ENCODE data around the gene FAM193A.

FAM193A gene

GRCh38 chr4:2595952-2596552 is 59.6 kb downstream of the FAM193A start:
- TF ChIP-seq TCF12 (IDR thresholded peaks at IDR 0.05; ENCODE audit: low read depth) (no peak), MAX (IDR thresholded peaks at IDR 0.05) (no peak), TAF1 (IDR thresholded peaks at IDR 0.05; ENCODE audit: low read depth) (no peak), CEBPB (IDR thresholded peaks at IDR 0.05) (no peak), CREB1 (IDR thresholded peaks at IDR 0.05; ENCODE audit: low read depth) (no peak), EP300 (IDR thresholded peaks at IDR 0.05; ENCODE audit: borderline replicate concordance) (no peak), YY1 (IDR thresholded peaks at IDR 0.05; ENCODE audit: low read depth) (no peak), TEAD4 (IDR thresholded peaks at IDR 0.05) (no peak), RAD21 (IDR thresholded peaks at IDR 0.05; ENCODE audit: low read depth) (no peak), REST (IDR thresholded peaks at IDR 0.05; ENCODE audit: low read depth) (no peak)

GRCh38 chr4:2596611-2597010 is 60.2 kb downstream of the FAM193A start:
- TF ChIP-seq YY1 (IDR thresholded peaks at IDR 0.05; ENCODE audit: low read depth) = no peak
- TF ChIP-seq CEBPB (IDR thresholded peaks at IDR 0.05) = no peak
- TF ChIP-seq ZBTB7A (IDR thresholded peaks at IDR 0.05; ENCODE audit: low read depth) = no peak
- TF ChIP-seq TCF12 (IDR thresholded peaks at IDR 0.05; ENCODE audit: low read depth) = no peak
- no peak for TF ChIP-seq NFIC (IDR thresholded peaks at IDR 0.05)
- TF ChIP-seq CREB1 (IDR thresholded peaks at IDR 0.05; ENCODE audit: low read depth) = no peak
- no peak for TF ChIP-seq FOXM1 (IDR thresholded peaks at IDR 0.05; ENCODE audit: borderline replicate concordance, low read depth)
- TF ChIP-seq EP300 (IDR thresholded peaks at IDR 0.05; ENCODE audit: borderline replicate concordance) = no peak
- TF ChIP-seq RAD21 (IDR thresholded peaks at IDR 0.05; ENCODE audit: low read depth) = no peak
- TF ChIP-seq EGR1 (IDR thresholded peaks at IDR 0.05) = no peak
- TF ChIP-seq TEAD4 (IDR thresholded peaks at IDR 0.05) = no peak
- no peak for TF ChIP-seq USF1 (IDR thresholded peaks at IDR 0.05)
- TF ChIP-seq TAF1 (IDR thresholded peaks at IDR 0.05; ENCODE audit: low read depth) = no peak

GRCh38 chr4:2598511-2599303 is 62.3 kb downstream of the FAM193A start:
- no peak for TF ChIP-seq REST (IDR thresholded peaks at IDR 0.05; ENCODE audit: low read depth)

- TF ChIP-seq EGR1 (IDR thresholded peaks at IDR 0.05) (no peak), ZBTB7A (IDR thresholded peaks at IDR 0.05; ENCODE audit: low read depth) (no peak), NFIC (IDR thresholded peaks at IDR 0.05) (no peak), CEBPB (IDR thresholded peaks at IDR 0.05) (no peak)
Measured at GRCh38 chr4:2599304-2599654, 62.8 kb downstream of the FAM193A start.

GRCh38 chr4:2600878-2601277 is 64.4 kb downstream of the FAM193A start:
- no peak for TF ChIP-seq TAF1 (IDR thresholded peaks at IDR 0.05; ENCODE audit: low read depth)
- TF ChIP-seq YY1 (IDR thresholded peaks at IDR 0.05; ENCODE audit: low read depth) = no peak
- TF ChIP-seq EGR1 (IDR thresholded peaks at IDR 0.05) = no peak
- TF ChIP-seq USF1 (IDR thresholded peaks at IDR 0.05) = no peak
- no peak for TF ChIP-seq RAD21 (IDR thresholded peaks at IDR 0.05; ENCODE audit: low read depth)
- no peak for TF ChIP-seq FOXM1 (IDR thresholded peaks at IDR 0.05; ENCODE audit: borderline replicate concordance, low read depth)

- no peak for TF ChIP-seq USF1 (IDR thresholded peaks at IDR 0.05)
- TF ChIP-seq TCF12 (IDR thresholded peaks at IDR 0.05; ENCODE audit: low read depth) = no peak
- TF ChIP-seq CREB1 (IDR thresholded peaks at IDR 0.05; ENCODE audit: low read depth) = no peak
- TF ChIP-seq MAX (IDR thresholded peaks at IDR 0.05) = no peak
- no peak for TF ChIP-seq RAD21 (IDR thresholded peaks at IDR 0.05; ENCODE audit: low read depth)
- TF ChIP-seq REST (IDR thresholded peaks at IDR 0.05; ENCODE audit: low read depth) = no peak
- TF ChIP-seq CEBPB (IDR thresholded peaks at IDR 0.05) = no peak
- no peak for TF ChIP-seq ZBTB7A (IDR thresholded peaks at IDR 0.05; ENCODE audit: low read depth)
- no peak for TF ChIP-seq TEAD4 (IDR thresholded peaks at IDR 0.05)
- TF ChIP-seq EP300 (IDR thresholded peaks at IDR 0.05; ENCODE audit: borderline replicate concordance) = no peak
- TF ChIP-seq NFIC (IDR thresholded peaks at IDR 0.05) = no peak
- no peak for TF ChIP-seq EGR1 (IDR thresholded peaks at IDR 0.05)
- TF ChIP-seq FOXM1 (IDR thresholded peaks at IDR 0.05; ENCODE audit: borderline replicate concordance, low read depth) = no peak
- TF ChIP-seq YY1 (IDR thresholded peaks at IDR 0.05; ENCODE audit: low read depth) = no peak
- no peak for TF ChIP-seq TAF1 (IDR thresholded peaks at IDR 0.05; ENCODE audit: low read depth)
Measured at GRCh38 chr4:2604614-2605013, 68.2 kb downstream of the FAM193A start.

Measured in Ishikawa (cell line).